HFFc6 (cell line): ENCODE measurements around the gene ISG20. TPM values are rescaled to one million over a fixed set of nuclear protein-coding genes. Genes with fewer than 3 reads are reported as not detected.

ENCODE experiments used
- DNase-seq: peaks from one replicate; pipeline ENCODE4 v3.0.0-alpha.2; 2018
- H3K27ac Mint-ChIP-seq: 2 replicates; pipeline ENCODE4 v1.8.0; 2020; ENCODE audit warnings: mild to moderate bottlenecking, mixed read lengths
- H3K27me3 Mint-ChIP-seq: 2 replicates; pipeline ENCODE4 v1.8.0; 2021; ENCODE audit warnings: mild to moderate bottlenecking, moderate library complexity, mixed read lengths; ENCODE audit not compliant: insufficient read depth
- H3K36me3 Mint-ChIP-seq: 2 replicates; pipeline ENCODE4 v1.8.0; 2021; ENCODE audit warnings: low read depth, mixed read lengths
- H3K4me1 Mint-ChIP-seq: 2 replicates; pipeline ENCODE4 v1.8.0; 2020; ENCODE audit warnings: low read depth, mixed read lengths
- H3K4me3 Mint-ChIP-seq: 2 replicates; pipeline ENCODE4 v1.8.0; 2020; ENCODE audit warnings: mild to moderate bottlenecking, moderate library complexity, mixed read lengths
- H3K9me3 Mint-ChIP-seq: 2 replicates; pipeline ENCODE4 v1.8.0; 2020; ENCODE audit warnings: mild to moderate bottlenecking, mixed read lengths
- total RNA-seq, 6 experiments: library from RNA; stranded (reverse); fragmentation: NEBNext Ultra II Directional; extraction: Animal tissue kit (Norgen Biotek cat#: 25700); gene quantifications; 2 replicates in 1 of 6; 3 replicates in 5 of 6; pipeline ENCODE4 v1.2.3, GENCODE V29; 2021
- TF ChIP-seq, protein P1 (sequence below): fragments of 200-600 bp; sonication (generic); IDR thresholded peaks from 2 replicates; pipeline ENCODE4 v1.5.0; 2021; ENCODE audit warnings: antibody characterized with exemption, mild to moderate bottlenecking

ISG20 gene
- total RNA-seq, 6 experiments from 2014 or later, result 0.47 to 1.5 (median 0.76) TPM

DNA sequence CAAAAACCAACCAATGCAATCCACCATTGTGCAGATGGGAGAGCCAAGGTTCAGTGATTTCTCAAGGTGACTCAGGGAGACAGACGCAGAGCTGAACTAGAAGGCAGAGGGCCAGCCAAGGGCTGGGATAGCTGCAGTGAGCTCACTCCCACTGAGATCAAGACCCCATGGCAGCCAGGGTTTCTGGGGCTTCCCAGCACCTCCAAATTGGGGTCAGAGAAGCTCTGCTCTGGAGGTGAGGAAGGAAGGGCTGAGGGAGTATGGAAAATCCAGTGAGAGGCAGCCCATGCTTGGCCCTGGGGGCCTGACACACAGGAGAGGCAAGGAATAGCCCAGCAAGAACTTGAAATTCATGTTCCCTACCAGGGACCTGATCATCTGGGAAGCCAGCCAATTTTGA, 61.0 kb downstream of the ISG20 start:
- no peak overlapping the region for H3K27ac Mint-ChIP-seq
- no peaks in the 10 kb centered on the region for H3K36me3 Mint-ChIP-seq
- H3K4me3 Mint-ChIP-seq, result no peak overlapping the region
- TF ChIP-seq, protein P1, sequence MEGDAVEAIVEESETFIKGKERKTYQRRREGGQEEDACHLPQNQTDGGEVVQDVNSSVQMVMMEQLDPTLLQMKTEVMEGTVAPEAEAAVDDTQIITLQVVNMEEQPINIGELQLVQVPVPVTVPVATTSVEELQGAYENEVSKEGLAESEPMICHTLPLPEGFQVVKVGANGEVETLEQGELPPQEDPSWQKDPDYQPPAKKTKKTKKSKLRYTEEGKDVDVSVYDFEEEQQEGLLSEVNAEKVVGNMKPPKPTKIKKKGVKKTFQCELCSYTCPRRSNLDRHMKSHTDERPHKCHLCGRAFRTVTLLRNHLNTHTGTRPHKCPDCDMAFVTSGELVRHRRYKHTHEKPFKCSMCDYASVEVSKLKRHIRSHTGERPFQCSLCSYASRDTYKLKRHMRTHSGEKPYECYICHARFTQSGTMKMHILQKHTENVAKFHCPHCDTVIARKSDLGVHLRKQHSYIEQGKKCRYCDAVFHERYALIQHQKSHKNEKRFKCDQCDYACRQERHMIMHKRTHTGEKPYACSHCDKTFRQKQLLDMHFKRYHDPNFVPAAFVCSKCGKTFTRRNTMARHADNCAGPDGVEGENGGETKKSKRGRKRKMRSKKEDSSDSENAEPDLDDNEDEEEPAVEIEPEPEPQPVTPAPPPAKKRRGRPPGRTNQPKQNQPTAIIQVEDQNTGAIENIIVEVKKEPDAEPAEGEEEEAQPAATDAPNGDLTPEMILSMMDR, result no peak
- no peak for DNase-seq
- H3K27me3 Mint-ChIP-seq, result peaks cover 12% of the 10 kb centered on the region
- H3K9me3 Mint-ChIP-seq, result no peaks in the 10 kb centered on the region
- peaks cover 37% of the 10 kb centered on the region for H3K4me1 Mint-ChIP-seq

DNA sequence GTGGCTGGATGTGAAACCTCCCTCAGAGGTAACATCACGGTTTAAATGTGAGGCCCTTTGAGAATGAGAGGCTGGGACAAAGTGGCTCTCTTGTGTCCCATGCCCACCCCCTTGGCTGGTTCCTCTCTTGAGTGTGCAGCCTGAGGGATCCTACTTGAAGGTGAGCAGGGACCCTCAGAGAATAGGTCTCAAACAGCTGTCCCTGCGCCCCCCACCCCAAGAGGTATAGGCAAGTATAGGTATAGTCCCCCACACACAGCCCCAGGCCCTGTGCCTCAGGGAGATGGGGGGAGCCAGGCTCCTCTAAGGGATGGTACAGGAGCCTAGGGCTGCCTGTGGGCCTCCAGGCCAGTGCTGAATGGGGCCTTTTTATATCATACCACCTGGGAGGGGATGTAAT, 61.9 kb downstream of the ISG20 start:
- TF ChIP-seq, protein P1, result no peak
- peaks cover 13% of the 10 kb centered on the region for H3K27me3 Mint-ChIP-seq
- H3K4me3 Mint-ChIP-seq, result no peak overlapping the region
- H3K9me3 Mint-ChIP-seq, result no peaks in the 10 kb centered on the region
- H3K36me3 Mint-ChIP-seq, result no peaks in the 10 kb centered on the region
- H3K27ac Mint-ChIP-seq, result no peak overlapping the region
- no peak for DNase-seq
- H3K4me1 Mint-ChIP-seq, result peaks cover 30% of the 10 kb centered on the region

DNA sequence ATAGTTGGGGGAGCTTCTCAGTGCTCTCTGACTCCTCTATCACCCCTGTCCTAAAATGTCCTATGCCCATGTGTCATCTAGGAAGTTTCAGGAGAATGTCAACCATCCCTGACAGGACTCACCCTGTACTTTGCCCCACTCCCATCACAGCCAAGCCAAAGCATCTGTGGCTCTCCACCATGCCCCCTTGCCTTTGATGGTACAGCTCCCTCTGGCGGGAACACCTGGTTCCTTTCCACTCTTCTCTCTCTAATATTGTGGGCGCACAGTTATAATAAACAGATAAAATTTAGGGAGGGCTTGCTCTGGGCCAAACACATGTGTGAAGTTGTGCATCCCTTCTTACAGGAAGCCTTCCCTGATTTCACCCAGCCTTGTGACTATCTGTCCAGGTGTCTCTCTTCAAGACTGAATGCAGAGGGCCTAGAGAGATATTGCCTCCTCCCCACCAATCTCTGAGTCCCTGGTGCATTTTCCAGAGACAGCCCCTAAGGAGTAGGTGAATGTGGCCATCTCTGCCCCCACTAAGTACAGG, 62.8 kb downstream of the ISG20 start:
- TF ChIP-seq, protein P1, result peak; percentile 4; the same call in 1 of the 2 replicates
- Mint-ChIP-seq H3K27me3 (peaks cover 14% of the 10 kb centered on the region), H3K4me3 (no peak overlapping the region), H3K36me3 (no peaks in the 10 kb centered on the region), H3K4me1 (peaks cover 28% of the 10 kb centered on the region), H3K27ac (no peak overlapping the region), H3K9me3 (no peaks in the 10 kb centered on the region)
- no peak for DNase-seq

- H3K36me3 Mint-ChIP-seq, result no peaks in the 10 kb centered on the region
- TF ChIP-seq, protein P1, result no peak
- peaks cover 14% of the 10 kb centered on the region for H3K27me3 Mint-ChIP-seq
- DNase-seq, result no peak
- H3K9me3 Mint-ChIP-seq, result no peaks in the 10 kb centered on the region
- peaks cover 25% of the 10 kb centered on the region for H3K4me1 Mint-ChIP-seq
- H3K4me3 Mint-ChIP-seq, result no peak overlapping the region
- no peak overlapping the region for H3K27ac Mint-ChIP-seq
Observed at GRCh38 chr15:88702983-88703382, 64.2 kb downstream of the ISG20 start.

DNA sequence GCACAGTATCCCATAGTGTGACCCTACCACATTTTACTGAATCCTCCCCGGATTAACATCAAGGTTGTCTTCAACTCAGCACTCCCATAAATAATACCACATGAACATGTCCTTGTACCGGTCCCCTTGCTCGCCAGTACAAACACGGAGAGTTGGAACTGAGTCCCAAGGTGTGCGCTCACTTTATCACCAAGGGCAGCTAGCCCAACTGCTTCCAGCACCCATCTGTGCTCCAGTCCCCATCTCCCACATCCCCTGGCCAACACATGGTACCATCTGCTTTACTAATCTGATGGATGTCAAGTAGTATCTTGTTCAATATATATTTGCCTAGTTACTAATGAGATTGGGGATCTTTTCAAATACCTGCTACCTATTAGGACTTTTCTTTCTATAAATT, 64.7 kb downstream of the ISG20 start:
- Mint-ChIP-seq H3K4me3 (no peak overlapping the region), H3K27ac (no peak overlapping the region), H3K9me3 (no peaks in the 10 kb centered on the region), H3K27me3 (peaks cover 11% of the 10 kb centered on the region), H3K36me3 (no peaks in the 10 kb centered on the region), H3K4me1 (peaks cover 31% of the 10 kb centered on the region)
- no peak for DNase-seq
- TF ChIP-seq, protein P1, result no peak
